D721Med (cell line): ENCODE results near the gene KCNJ6.

Experiments used
- DNase-seq: peaks from one replicate; pipeline ENCODE4 v3.0.0; 2011; ENCODE audit warnings: low spot score; ENCODE audit not compliant: insufficient read length
- FAIRE-seq: peaks from 2 replicates; lab custom pipeline; 2011; peaks lifted over from hg19 to GRCh38; lab: Jason Lieb, UNC
- TF ChIP-seq, protein P1 (sequence below): IDR thresholded peaks from 2 replicates; pipeline ENCODE4 v1.5.1; 2012; ENCODE audit warnings: mild to moderate bottlenecking, control low read depth; ENCODE audit not compliant: insufficient read depth; ENCODE audit errors: missing control alignments

Gene KCNJ6

GRCh38 chr21:37855647-37856625 lies 60.3 kb downstream of the KCNJ6 start:
- DNase-seq (no peak), FAIRE-seq (no peak)

DNA sequence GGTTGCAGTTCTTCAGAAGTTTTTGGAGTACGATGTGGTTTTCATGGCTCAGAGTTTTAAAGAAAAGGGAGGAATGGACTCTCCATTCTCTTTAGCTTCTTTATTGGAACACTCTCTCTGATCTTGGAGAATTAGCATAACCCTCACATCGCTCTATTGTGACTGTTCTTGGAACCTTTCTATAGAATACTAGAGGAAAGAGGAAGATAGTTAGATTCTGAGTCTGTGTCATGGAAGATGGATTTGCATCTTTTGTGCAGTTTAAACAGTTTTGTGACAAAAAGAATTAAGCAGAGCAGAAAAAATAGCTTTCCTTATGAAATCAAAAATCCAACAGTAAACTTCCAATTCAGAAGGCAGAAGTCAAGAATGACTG lies 61.0 kb downstream of the KCNJ6 start:
- TF ChIP-seq, protein P1, sequence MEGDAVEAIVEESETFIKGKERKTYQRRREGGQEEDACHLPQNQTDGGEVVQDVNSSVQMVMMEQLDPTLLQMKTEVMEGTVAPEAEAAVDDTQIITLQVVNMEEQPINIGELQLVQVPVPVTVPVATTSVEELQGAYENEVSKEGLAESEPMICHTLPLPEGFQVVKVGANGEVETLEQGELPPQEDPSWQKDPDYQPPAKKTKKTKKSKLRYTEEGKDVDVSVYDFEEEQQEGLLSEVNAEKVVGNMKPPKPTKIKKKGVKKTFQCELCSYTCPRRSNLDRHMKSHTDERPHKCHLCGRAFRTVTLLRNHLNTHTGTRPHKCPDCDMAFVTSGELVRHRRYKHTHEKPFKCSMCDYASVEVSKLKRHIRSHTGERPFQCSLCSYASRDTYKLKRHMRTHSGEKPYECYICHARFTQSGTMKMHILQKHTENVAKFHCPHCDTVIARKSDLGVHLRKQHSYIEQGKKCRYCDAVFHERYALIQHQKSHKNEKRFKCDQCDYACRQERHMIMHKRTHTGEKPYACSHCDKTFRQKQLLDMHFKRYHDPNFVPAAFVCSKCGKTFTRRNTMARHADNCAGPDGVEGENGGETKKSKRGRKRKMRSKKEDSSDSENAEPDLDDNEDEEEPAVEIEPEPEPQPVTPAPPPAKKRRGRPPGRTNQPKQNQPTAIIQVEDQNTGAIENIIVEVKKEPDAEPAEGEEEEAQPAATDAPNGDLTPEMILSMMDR, result no peak
- no peak for DNase-seq
- no peak for FAIRE-seq

More at GRCh38 chr21:37855647-37856625, 60.3 kb downstream of the KCNJ6 start:
- TF ChIP-seq, protein P1, result no peak

- FAIRE-seq (no peak), DNase-seq (no peak)
- TF ChIP-seq, protein P1, result no peak
Measured at GRCh38 chr21:37849506-37850102, 66.7 kb downstream of the KCNJ6 start.

GRCh38 chr21:37848721-37849490 lies 67.4 kb downstream of the KCNJ6 start:
- no peak for DNase-seq

GRCh38 chr21:37845535-37845934 lies 70.7 kb downstream of the KCNJ6 start:
- no peak for DNase-seq
- TF ChIP-seq, protein P1, result no peak
- FAIRE-seq, result no peak

More at GRCh38 chr21:37848721-37849490, 67.4 kb downstream of the KCNJ6 start:
- TF ChIP-seq, protein P1, result no peak
- FAIRE-seq, result no peak

DNA sequence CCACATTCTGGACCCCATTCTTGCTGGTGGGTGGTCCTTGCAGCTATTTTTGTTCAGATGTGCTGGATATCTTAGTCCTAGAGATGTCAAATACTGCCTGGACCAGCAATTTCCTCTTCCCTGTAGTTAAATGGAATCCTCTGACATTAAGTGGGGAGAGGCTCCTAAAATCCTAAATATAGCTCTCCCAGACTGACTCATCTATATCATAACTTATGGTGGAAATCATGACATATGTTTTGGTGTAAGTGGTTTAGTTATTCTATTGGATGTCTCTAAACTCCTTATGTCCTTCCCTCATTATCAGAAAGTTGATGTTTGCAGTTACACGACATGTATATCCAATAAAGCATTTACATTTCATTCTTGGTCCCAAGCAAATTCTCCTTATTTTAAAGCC lies 73.1 kb downstream of the KCNJ6 start:
- FAIRE-seq (no peak), DNase-seq (no peak)
- TF ChIP-seq, protein P1, result no peak
